Neural cell (in vitro differentiated cells): ENCODE results near the gene SYNGR2. TPM values are rescaled to one million over a fixed set of nuclear protein-coding genes. Genes with fewer than 3 reads are reported as not detected.

Source experiments
- H2AFZ ChIP-seq: fragments of 200-600, 300-800 bp; sonication (generic), shearing (Covaris generic); 2 replicates; pipeline ENCODE4 v1.6.0; 2014; ENCODE audit warnings: low read depth, mild to moderate bottlenecking, antibody characterized with exemption, low read length, moderate library complexity
- H3F3A ChIP-seq: fragments of 200-600 bp; shearing (Covaris generic); 2 replicates; pipeline ENCODE4 v1.6.1; 2016; ENCODE audit warnings: mild to moderate bottlenecking, moderate library complexity, mixed read lengths, antibody characterized with exemption, low read length; ENCODE audit not compliant: insufficient read depth, poor library complexity, severe bottlenecking
- H3K27ac ChIP-seq: fragments of 200-600, 300-800 bp; sonication (generic), shearing (Covaris generic); 2 replicates; pipeline ENCODE4 v1.5.1; 2014; ENCODE audit warnings: mild to moderate bottlenecking, low read length, moderate library complexity
- H3K27me3 ChIP-seq: fragments of 300-800, 200-600 bp; sonication (generic), shearing (Covaris generic); 2 replicates; pipeline ENCODE4 v1.6.0; 2014; ENCODE audit warnings: mild to moderate bottlenecking, low read depth, low read length, moderate library complexity; ENCODE audit not compliant: insufficient read depth
- H3K36me3 ChIP-seq: fragments of 300-800, 200-600 bp; sonication (generic), shearing (Covaris generic); 2 replicates; pipeline ENCODE4 v1.5.1; 2014; ENCODE audit warnings: mild to moderate bottlenecking, antibody characterized with exemption, low read length, moderate library complexity; ENCODE audit not compliant: insufficient read depth
- H3K4me2 ChIP-seq: fragments of 300-800, 200-600 bp; sonication (generic), shearing (Covaris generic); 2 replicates; pipeline ENCODE4 v1.6.0; 2014; ENCODE audit warnings: mild to moderate bottlenecking, low read length
- H3K4me3 ChIP-seq: fragments of 300-800, 200-600 bp; sonication (generic), shearing (Covaris generic); 2 replicates; pipeline ENCODE4 v1.5.1; 2014; ENCODE audit warnings: mild to moderate bottlenecking, low read length, moderate library complexity
- H3K79me2 ChIP-seq: fragments of 200-600 bp; shearing (Covaris generic); replicated peaks from 2 replicates; pipeline ENCODE4 v1.6.0; 2014; ENCODE audit warnings: mild to moderate bottlenecking, low read length, moderate library complexity; ENCODE audit not compliant: insufficient read depth
- H3K9ac ChIP-seq: fragments of 300-800, 200-600 bp; sonication (generic), shearing (Covaris generic); 2 replicates; pipeline ENCODE4 v1.6.1; 2016; ENCODE audit warnings: mild to moderate bottlenecking, low read length, mixed read lengths
- H3K9me2 ChIP-seq: fragments of 200-600 bp; shearing (Covaris generic); 2 replicates; pipeline ENCODE4 v1.6.1; 2016; ENCODE audit warnings: mild to moderate bottlenecking, low read length, mixed read lengths; ENCODE audit not compliant: insufficient read depth
- H3K9me3 ChIP-seq: fragments of 200-600, 300-800 bp; sonication (generic), shearing (Covaris generic); 2 replicates; pipeline ENCODE4 v1.6.1; 2016; ENCODE audit warnings: mild to moderate bottlenecking, mixed run types, low read length, moderate library complexity, mixed read lengths
- H4K20me1 ChIP-seq: fragments of 200-600 bp; shearing (Covaris generic); 2 replicates; pipeline ENCODE4 v1.6.1; 2016; ENCODE audit warnings: mild to moderate bottlenecking, mixed run types; ENCODE audit not compliant: insufficient read depth
- EP300 ChIP-seq: fragments of 450-650 bp; conservative IDR thresholded peaks from 2 replicates; pipeline ENCODE4 v1.6.1; 2014; ENCODE audit warnings: antibody characterized with exemption, mild to moderate bottlenecking, moderate library complexity; ENCODE audit not compliant: poor library complexity, severe bottlenecking
- EZH2 ChIP-seq: fragments of 200-600, 300-800 bp; shearing (Covaris generic), sonication (generic); IDR thresholded peaks from 2 replicates; pipeline ENCODE4 v1.6.1; 2014; ENCODE audit warnings: antibody characterized with exemption, low read length, borderline replicate concordance, mild to moderate bottlenecking; ENCODE audit not compliant: insufficient read depth, poor library complexity, severe bottlenecking
- MXI1 ChIP-seq: fragments of 450-650 bp; conservative IDR thresholded peaks from 2 replicates; pipeline ENCODE4 v1.6.1; 2014; ENCODE audit warnings: antibody characterized with exemption, mild to moderate bottlenecking; ENCODE audit not compliant: poor library complexity, severe bottlenecking
- POLR2AphosphoS5 ChIP-seq: IDR thresholded peaks from 2 replicates; pipeline ENCODE4 v1.6.1; 2012
- RAD21 ChIP-seq: fragments of 450-650 bp; conservative IDR thresholded peaks from 2 replicates; pipeline ENCODE4 v1.6.1; 2014; ENCODE audit warnings: antibody characterized with exemption, mild to moderate bottlenecking, moderate library complexity
- SMC3 ChIP-seq: fragments of 450-650 bp; conservative IDR thresholded peaks from 2 replicates; pipeline ENCODE4 v1.6.1; 2014; ENCODE audit warnings: antibody characterized with exemption, mild to moderate bottlenecking, moderate library complexity; ENCODE audit not compliant: poor library complexity
- TAF1 ChIP-seq: IDR thresholded peaks from 2 replicates; pipeline ENCODE4 v1.6.1; 2012; ENCODE audit warnings: low read depth
- polyA plus RNA-seq: library from polyadenylated mRNA; depleted of rRNA; stranded (reverse); fragments of >200 nt; gene quantifications from 2 replicates; pipeline ENCODE4 v1.2.3, GENCODE V29; 2014
- TF ChIP-seq, protein P1 (sequence below): fragments of 450-650 bp; IDR thresholded peaks from 2 replicates; pipeline ENCODE4 v1.5.1; 2014; ENCODE audit warnings: antibody characterized with exemption, mild to moderate bottlenecking, moderate library complexity; ENCODE audit not compliant: poor library complexity, severe bottlenecking
- TF ChIP-seq, protein P2 (sequence below): IDR thresholded peaks from 2 replicates; pipeline ENCODE4 v1.6.1; 2012; ENCODE audit warnings: borderline replicate concordance

Gene SYNGR2
- polyA plus RNA-seq, 1 donor from 2014 or later: 3.9 TPM

DNA sequence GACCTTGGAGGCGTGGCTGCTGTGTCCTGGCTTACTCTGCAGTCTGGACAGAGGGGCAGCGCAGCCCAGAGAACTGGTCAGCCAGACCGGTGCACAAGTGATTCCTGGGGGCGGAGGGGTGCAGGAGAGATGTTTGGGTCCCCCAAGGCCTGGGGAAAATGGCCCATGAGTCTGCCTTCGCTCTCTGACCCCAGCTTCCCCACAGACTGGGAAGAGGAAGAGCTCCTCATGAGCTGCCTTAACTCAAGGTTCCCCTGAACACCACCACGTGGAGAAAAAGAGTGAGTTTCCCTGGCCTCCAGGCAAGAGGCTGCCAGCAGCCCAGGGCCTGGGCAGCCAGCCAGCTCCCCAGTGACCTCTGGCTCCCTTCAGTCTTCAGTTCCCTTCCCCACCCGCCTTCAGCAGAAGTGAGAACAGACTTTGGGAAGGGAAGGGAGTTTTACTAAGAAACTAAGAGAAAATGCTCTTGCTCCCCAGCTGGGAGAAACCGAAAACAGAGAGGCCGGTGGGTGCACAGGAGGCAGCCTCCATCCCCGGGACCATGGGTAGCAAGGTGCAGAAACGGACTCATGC, 24.1 kb upstream of the SYNGR2 start:
- no peaks in the 10 kb centered on the region for H3K27me3 ChIP-seq
- no peaks in the 10 kb centered on the region for H3K9me2 ChIP-seq
- no peak overlapping the region for H3K4me2 ChIP-seq
- H4K20me1 ChIP-seq: no peaks in the 10 kb centered on the region
- no peak overlapping the region for H3K27ac ChIP-seq
- no peaks in the 10 kb centered on the region for H3K79me2 ChIP-seq
- H2AFZ ChIP-seq: no peak overlapping the region
- H3K9ac ChIP-seq: no peak overlapping the region
- H3F3A ChIP-seq: no peaks in the 10 kb centered on the region
- H3K4me3 ChIP-seq: no peak overlapping the region
- no peaks in the 10 kb centered on the region for H3K36me3 ChIP-seq
- H3K9me3 ChIP-seq: no peaks in the 10 kb centered on the region
- TF ChIP-seq RAD21 (no peak), POLR2AphosphoS5 (no peak), SMC3 (no peak), TAF1 (no peak), MXI1 (no peak), EP300 (no peak), EZH2 (no peak)
- TF ChIP-seq, protein P1, sequence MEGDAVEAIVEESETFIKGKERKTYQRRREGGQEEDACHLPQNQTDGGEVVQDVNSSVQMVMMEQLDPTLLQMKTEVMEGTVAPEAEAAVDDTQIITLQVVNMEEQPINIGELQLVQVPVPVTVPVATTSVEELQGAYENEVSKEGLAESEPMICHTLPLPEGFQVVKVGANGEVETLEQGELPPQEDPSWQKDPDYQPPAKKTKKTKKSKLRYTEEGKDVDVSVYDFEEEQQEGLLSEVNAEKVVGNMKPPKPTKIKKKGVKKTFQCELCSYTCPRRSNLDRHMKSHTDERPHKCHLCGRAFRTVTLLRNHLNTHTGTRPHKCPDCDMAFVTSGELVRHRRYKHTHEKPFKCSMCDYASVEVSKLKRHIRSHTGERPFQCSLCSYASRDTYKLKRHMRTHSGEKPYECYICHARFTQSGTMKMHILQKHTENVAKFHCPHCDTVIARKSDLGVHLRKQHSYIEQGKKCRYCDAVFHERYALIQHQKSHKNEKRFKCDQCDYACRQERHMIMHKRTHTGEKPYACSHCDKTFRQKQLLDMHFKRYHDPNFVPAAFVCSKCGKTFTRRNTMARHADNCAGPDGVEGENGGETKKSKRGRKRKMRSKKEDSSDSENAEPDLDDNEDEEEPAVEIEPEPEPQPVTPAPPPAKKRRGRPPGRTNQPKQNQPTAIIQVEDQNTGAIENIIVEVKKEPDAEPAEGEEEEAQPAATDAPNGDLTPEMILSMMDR: no peak

DNA sequence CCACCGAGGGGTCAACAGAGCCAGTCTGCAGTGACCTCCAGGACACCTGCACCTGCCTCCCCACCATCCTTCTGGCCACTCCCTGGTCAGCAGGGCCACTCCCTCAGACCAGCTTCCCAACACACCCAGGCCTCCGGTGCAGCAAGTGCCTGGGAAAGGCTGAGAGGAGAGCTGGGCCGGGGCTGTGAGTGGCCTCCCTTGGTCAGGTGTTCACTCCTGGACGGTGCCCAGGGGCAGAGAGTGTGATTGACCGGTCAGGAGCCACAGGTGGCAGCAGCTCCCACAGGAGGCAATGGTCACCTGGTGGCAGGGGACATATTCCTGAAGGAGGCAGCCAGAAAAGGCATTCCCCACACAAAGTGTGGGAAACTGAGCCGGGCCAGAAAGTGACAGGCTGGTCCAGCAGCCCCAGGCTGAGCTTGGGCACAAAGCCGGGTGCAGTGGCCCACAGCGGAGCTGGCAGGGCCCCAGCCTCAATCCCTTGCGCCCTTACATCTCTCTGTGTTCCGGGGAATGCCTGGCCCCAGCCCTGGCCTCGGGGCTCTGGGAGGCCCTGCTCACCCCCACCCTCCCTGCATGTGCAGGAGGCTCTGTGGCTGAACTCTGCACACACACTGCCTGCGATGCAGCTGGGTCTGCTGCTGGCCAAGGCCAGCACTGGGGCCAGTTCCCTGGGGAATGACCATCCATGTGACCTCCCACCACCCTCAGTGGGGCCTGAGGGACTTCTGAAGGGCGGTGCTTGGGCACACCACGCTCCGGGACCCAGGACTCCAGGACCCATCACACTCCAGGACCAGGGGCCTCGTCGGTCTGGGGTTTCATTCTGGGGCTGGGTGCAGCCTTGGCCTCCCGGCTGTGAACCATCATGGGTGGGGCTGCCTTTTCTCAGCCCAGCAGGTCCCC, 23.4 kb upstream of the SYNGR2 start:
- Histone ChIP-seq H3K4me3 (no peak overlapping the region), H4K20me1 (no peaks in the 10 kb centered on the region), H3F3A (no peaks in the 10 kb centered on the region), H3K79me2 (no peaks in the 10 kb centered on the region), H3K9me3 (no peaks in the 10 kb centered on the region), H3K4me2 (no peak overlapping the region), H3K9me2 (no peaks in the 10 kb centered on the region), H3K9ac (no peak overlapping the region), H2AFZ (no peak overlapping the region), H3K36me3 (no peaks in the 10 kb centered on the region), H3K27ac (no peak overlapping the region), H3K27me3 (no peaks in the 10 kb centered on the region)
- TF ChIP-seq, protein P1: no peak
- TF ChIP-seq POLR2AphosphoS5 (no peak), EP300 (no peak), TAF1 (no peak), MXI1 (no peak), SMC3 (no peak), EZH2 (no peak), RAD21 (no peak)
- TF ChIP-seq, protein P2, sequence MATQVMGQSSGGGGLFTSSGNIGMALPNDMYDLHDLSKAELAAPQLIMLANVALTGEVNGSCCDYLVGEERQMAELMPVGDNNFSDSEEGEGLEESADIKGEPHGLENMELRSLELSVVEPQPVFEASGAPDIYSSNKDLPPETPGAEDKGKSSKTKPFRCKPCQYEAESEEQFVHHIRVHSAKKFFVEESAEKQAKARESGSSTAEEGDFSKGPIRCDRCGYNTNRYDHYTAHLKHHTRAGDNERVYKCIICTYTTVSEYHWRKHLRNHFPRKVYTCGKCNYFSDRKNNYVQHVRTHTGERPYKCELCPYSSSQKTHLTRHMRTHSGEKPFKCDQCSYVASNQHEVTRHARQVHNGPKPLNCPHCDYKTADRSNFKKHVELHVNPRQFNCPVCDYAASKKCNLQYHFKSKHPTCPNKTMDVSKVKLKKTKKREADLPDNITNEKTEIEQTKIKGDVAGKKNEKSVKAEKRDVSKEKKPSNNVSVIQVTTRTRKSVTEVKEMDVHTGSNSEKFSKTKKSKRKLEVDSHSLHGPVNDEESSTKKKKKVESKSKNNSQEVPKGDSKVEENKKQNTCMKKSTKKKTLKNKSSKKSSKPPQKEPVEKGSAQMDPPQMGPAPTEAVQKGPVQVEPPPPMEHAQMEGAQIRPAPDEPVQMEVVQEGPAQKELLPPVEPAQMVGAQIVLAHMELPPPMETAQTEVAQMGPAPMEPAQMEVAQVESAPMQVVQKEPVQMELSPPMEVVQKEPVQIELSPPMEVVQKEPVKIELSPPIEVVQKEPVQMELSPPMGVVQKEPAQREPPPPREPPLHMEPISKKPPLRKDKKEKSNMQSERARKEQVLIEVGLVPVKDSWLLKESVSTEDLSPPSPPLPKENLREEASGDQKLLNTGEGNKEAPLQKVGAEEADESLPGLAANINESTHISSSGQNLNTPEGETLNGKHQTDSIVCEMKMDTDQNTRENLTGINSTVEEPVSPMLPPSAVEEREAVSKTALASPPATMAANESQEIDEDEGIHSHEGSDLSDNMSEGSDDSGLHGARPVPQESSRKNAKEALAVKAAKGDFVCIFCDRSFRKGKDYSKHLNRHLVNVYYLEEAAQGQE: no peak
